Motor neuron (in vitro differentiated cells): ENCODE results near the gene RARA. TPM values are rescaled to one million over a fixed set of nuclear protein-coding genes. Genes with fewer than 3 reads are reported as not detected.

Experiments
- ATAC-seq, 8 experiments: fragments of 200-7000 bp; cut with Tn5 transposase; replicated peaks in 6 of 8; 2 replicates each; pipeline ENCODE4 v1.8.0; 2021; ENCODE audit warnings: mild to moderate bottlenecking in 8 of 8, moderate library complexity in 8 of 8
- H3K27ac ChIP-seq, 2 donors: fragments of 250-450 bp; sonication (Bioruptor Pico); 2 replicates each; pipeline ENCODE4 v1.9.0; 2021; ENCODE audit warnings: antibody characterized with exemption in 2 of 2, mild to moderate bottlenecking in 2 of 2, moderate library complexity in 1 of 2
- H3K4me1 ChIP-seq, 2 donors: fragments of 250-450 bp; sonication (Bioruptor Pico); replicated peaks in 1 of 2; 2 replicates each; pipeline ENCODE4 v1.6.1; 2021; ENCODE audit warnings: antibody characterized with exemption in 2 of 2, mild to moderate bottlenecking in 2 of 2, moderate library complexity in 1 of 2
- H3K4me3 ChIP-seq, 5 donors: fragments of 250-450 bp; sonication (Bioruptor Pico); 2 replicates each; pipeline ENCODE4 v1.9.0; 2021; ENCODE audit warnings: antibody characterized with exemption in 5 of 5, mild to moderate bottlenecking in 5 of 5, moderate library complexity in 4 of 5
- WGBS, 10 experiments: fragments of 450-650 bp; shearing (Covaris generic); methylation state at CpG; one replicate each; pipeline ENCODE4 v1.0.0; 2022; 5-methylcytosine and 5-hydroxymethylcytosine counted together
- in situ Hi-C, 9 experiments: fragments of 400-800 bp; cut with MboI; loops; one replicate each; pipeline ENCODE4 v1.15.0; 2021; ENCODE audit warnings: low sequenced_read_pairs in 9 of 9, low pct_unique_long_range_greater_than_20kb in 2 of 9; ENCODE audit not compliant: unreplicated experiment in 9 of 9
- total RNA-seq, 8 experiments: library from RNA; unstranded; fragments of 300-600 nt; gene quantifications; 2 replicates each; pipeline versions ENCODE4 v1.2.3 to v1.2.4, GENCODE V29; 2022

The RARA gene
- total RNA-seq, 8 experiments from 2014 or later, result 28.0 to 45.8 (median 32.9) TPM

GRCh38 chr17:40328386-40328766, 19.4 kb downstream of the RARA start:
- no peak for ATAC-seq
- H3K4me3 ChIP-seq, result no peak overlapping the region
- in situ Hi-C loops, result no loop called here
- H3K4me1 ChIP-seq, result peaks cover 0 to 10% of the 10 kb centered on the region in 2 donors
- 33 to 100% (median 100%) methylated on average over 1 to 2 of the region's 2 CpGs; no CpG with 5 or more reads in 3 of the 10 experiments for WGBS, 10 experiments
- no peak overlapping the region for H3K27ac ChIP-seq

GRCh38 chr17:40329839-40330794, 21.1 kb downstream of the RARA start:
- Histone ChIP-seq H3K4me3 (no peak overlapping the region), H3K27ac (no peak overlapping the region), H3K4me1 (peaks cover 9 to 16% of the 10 kb centered on the region in 2 donors)
- ATAC-seq, result peak in 1 of 8 experiments; percentile 21
- WGBS, 10 experiments, result 15 to 100% (median 83%) methylated on average over 1 to 4 of the region's 11 CpGs; no CpG with 5 or more reads in 3 of the 10 experiments
- in situ Hi-C loops, result no loop called here

- Histone ChIP-seq H3K27ac (no peak overlapping the region), H3K4me3 (no peak overlapping the region), H3K4me1 (peaks cover 11 to 20% of the 10 kb centered on the region in 2 donors)
- no peak for ATAC-seq
- 80 to 100% methylated on average over 1 of the region's 10 CpGs; no CpG with 5 or more reads in 8 of the 10 experiments for WGBS, 10 experiments
- in situ Hi-C loops, result no loop called here
Observed at GRCh38 chr17:40330850-40331470, 22.0 kb downstream of the RARA start.

GRCh38 chr17:40331743-40332641, 23.0 kb downstream of the RARA start:
- 13 to 100% (median 90%) methylated on average over 2 to 3 of the region's 22 CpGs; no CpG with 5 or more reads in 7 of the 10 experiments for WGBS, 10 experiments
- H3K27ac ChIP-seq, result no peak overlapping the region
- ATAC-seq, result peak; percentile 17 to 83 (median 62)
- in situ Hi-C loops, result no loop called here
- peaks cover 11 to 16% of the 10 kb centered on the region in 2 donors for H3K4me1 ChIP-seq
- H3K4me3 ChIP-seq, result no peak overlapping the region

- no peak for ATAC-seq
- Histone ChIP-seq H3K27ac (no peak overlapping the region), H3K4me3 (no peak overlapping the region), H3K4me1 (peaks cover 11 to 15% of the 10 kb centered on the region in 2 donors)
- 71 to 100% (median 100%) methylated on average over 1 to 3 of the region's 4 CpGs; no CpG with 5 or more reads in 7 of the 10 experiments for WGBS, 10 experiments
- in situ Hi-C loops, result no loop called here
Observed at GRCh38 chr17:40333781-40334448, 24.9 kb downstream of the RARA start.

GRCh38 chr17:40335620-40336019, 26.6 kb downstream of the RARA start:
- Histone ChIP-seq H3K4me3 (no peak overlapping the region), H3K27ac (no peak overlapping the region), H3K4me1 (peaks cover 16 to 19% of the 10 kb centered on the region in 2 donors)
- no peak for ATAC-seq
- 52 to 100% (median 92%) methylated on average over 1 to 5 of the region's 8 CpGs; no CpG with 5 or more reads in 4 of the 10 experiments for WGBS, 10 experiments
- in situ Hi-C loops, result no loop called here

GRCh38 chr17:40337351-40337750, 28.4 kb downstream of the RARA start:
- ATAC-seq, result no peak
- in situ Hi-C loops, result no loop called here
- no peak overlapping the region for H3K4me3 ChIP-seq
- 20 to 100% (median 63%) methylated on average over 1 to 2 of the region's 8 CpGs; no CpG with 5 or more reads in 6 of the 10 experiments for WGBS, 10 experiments
- H3K27ac ChIP-seq, result no peak overlapping the region
- H3K4me1 ChIP-seq, result peaks cover 19 to 22% of the 10 kb centered on the region in 2 donors

GRCh38 chr17:40338058-40338457, 29.1 kb downstream of the RARA start:
- H3K4me1 ChIP-seq, result peaks cover 19 to 22% of the 10 kb centered on the region in 2 donors
- in situ Hi-C loops, result no loop called here
- H3K27ac ChIP-seq, result no peak overlapping the region

GRCh38 chr17:40338941-40339649, 30.1 kb downstream of the RARA start:
- ATAC-seq, result no peak
- peaks cover 19 to 22% of the 10 kb centered on the region in 2 donors for H3K4me1 ChIP-seq

More at GRCh38 chr17:40338058-40338457, 29.1 kb downstream of the RARA start:
- no peak for ATAC-seq
- H3K4me3 ChIP-seq, result no peak overlapping the region
- 89 to 100% (median 100%) methylated on average over 1 to 5 of the region's 5 CpGs; no CpG with 5 or more reads in 5 of the 10 experiments for WGBS, 10 experiments

GRCh38 chr17:40340327-40340726, 31.3 kb downstream of the RARA start:
- in situ Hi-C loops, result no loop called here
- Histone ChIP-seq H3K4me3 (peak overlapping the region in 3 of 5 donors; percentile 60 to 77 (median 65)), H3K4me1 (peaks cover 8 to 13% of the 10 kb centered on the region in 2 donors), H3K27ac (peak overlapping the region; percentile 93 to 99)
- no peak for ATAC-seq
- WGBS, 10 experiments, result 100% methylated on average over 1 of the region's 1 CpG; no CpG with 5 or more reads in 4 of the 10 experiments

More at GRCh38 chr17:40338941-40339649, 30.1 kb downstream of the RARA start:
- Histone ChIP-seq H3K4me3 (no peak overlapping the region), H3K27ac (no peak overlapping the region)
- in situ Hi-C loops, result no loop called here
- 65 to 100% (median 74%) methylated on average over 1 to 10 of the region's 13 CpGs; no CpG with 5 or more reads in 4 of the 10 experiments for WGBS, 10 experiments
